Left ventricle myocardium inferior (tissue), 1 donor: ENCODE measurements around the gene TEX13B. TPM values are rescaled to one million over a fixed set of nuclear protein-coding genes. Genes with fewer than 3 reads are reported as not detected.

Experiments
- DNase-seq: peaks from one replicate; pipeline ENCODE4 v3.0.0-alpha.2; 2020
- H3K27ac ChIP-seq: fragments of 200-600 bp; replicated peaks from 2 replicates; pipeline ENCODE4 v1.8.0; 2021
- H3K27me3 ChIP-seq: fragments of 200-600 bp; 2 replicates; pipeline ENCODE4 v1.8.0; 2021; ENCODE audit warnings: low read depth
- H3K36me3 ChIP-seq: fragments of 200-600 bp; 2 replicates; pipeline ENCODE4 v1.8.0; 2021
- H3K4me1 ChIP-seq: fragments of 200-600 bp; 2 replicates; pipeline ENCODE4 v1.8.0; 2021
- H3K4me3 ChIP-seq: fragments of 200-600 bp; 2 replicates; pipeline ENCODE4 v1.8.0; 2021; ENCODE audit warnings: mild to moderate bottlenecking, moderate library complexity
- H3K9me3 ChIP-seq: fragments of 200-600 bp; replicated peaks from 2 replicates; pipeline ENCODE4 v1.8.0; 2021
- CTCF ChIP-seq: fragments of 200-600 bp; IDR thresholded peaks from 2 replicates; pipeline ENCODE4 v1.8.0; 2021; ENCODE audit warnings: antibody characterized with exemption, mild to moderate bottlenecking, borderline replicate concordance
- intact Hi-C: fragments of 100-400 bp; cut with micrococcal nuclease; formaldehyde crosslinking; loops from one replicate; pipeline ENCODE4 v1.11.0; 2022
- total RNA-seq: library from RNA; stranded (reverse); fragmentation: NEBNext Ultra II Directional; extraction: Animal tissue kit (Norgen Biotek cat#: 25700); gene quantifications from one replicate; pipeline ENCODE4 v1.2.1, GENCODE V29; 2021
- donor health status: DM: no; HTN: yes; CAD: no; lungs with severe emphysema.

Gene TEX13B
- total RNA-seq, 1 donor from 2014 or later: not detected

GRCh38 chrX:108000751-108001150 is 18.6 kb upstream of the TEX13B start:
- intact Hi-C loops: no loop called here
- Histone ChIP-seq H3K9me3 (no peaks in the 10 kb centered on the region), H3K4me3 (no peak overlapping the region), H3K36me3 (no peaks in the 10 kb centered on the region), H3K4me1 (no peaks in the 10 kb centered on the region), H3K27ac (no peak overlapping the region), H3K27me3 (peaks cover under 1% of the 10 kb centered on the region)
- TF ChIP-seq CTCF: no peak
- DNase-seq: no peak

- no peak for TF ChIP-seq CTCF
These were observed 14.0 kb upstream of the TEX13B start for GRCh38 chrX:107996124-107996523.

GRCh38 chrX:107985033-107985432 is 2.9 kb upstream of the TEX13B start:
- H3K27me3 ChIP-seq: no peaks in the 10 kb centered on the region
- TF ChIP-seq CTCF: no peak

More at GRCh38 chrX:107996124-107996523, 14.0 kb upstream of the TEX13B start:
- no peak for DNase-seq
- Histone ChIP-seq H3K9me3 (no peaks in the 10 kb centered on the region), H3K27ac (no peak overlapping the region), H3K27me3 (no peaks in the 10 kb centered on the region), H3K4me1 (no peaks in the 10 kb centered on the region), H3K36me3 (no peaks in the 10 kb centered on the region), H3K4me3 (no peak overlapping the region)
- intact Hi-C loops: no loop called here

GRCh38 chrX:107979534-107979933 is 2.6 kb downstream of the TEX13B start:
- DNase-seq: no peak
- intact Hi-C loops: no loop called here
- H3K4me1 ChIP-seq: no peaks in the 10 kb centered on the region

More at GRCh38 chrX:107985033-107985432, 2.9 kb upstream of the TEX13B start:
- H3K4me3 ChIP-seq: no peak overlapping the region
- no peaks in the 10 kb centered on the region for H3K36me3 ChIP-seq
- no peak for DNase-seq
- no peak overlapping the region for H3K27ac ChIP-seq
- H3K4me1 ChIP-seq: no peaks in the 10 kb centered on the region
- intact Hi-C loops: no loop called here
- H3K9me3 ChIP-seq: no peaks in the 10 kb centered on the region

GRCh38 chrX:107978707-107979307 is 3.4 kb downstream of the TEX13B start:
- DNase-seq: no peak
- H3K4me1 ChIP-seq: no peaks in the 10 kb centered on the region
- no peaks in the 10 kb centered on the region for H3K36me3 ChIP-seq
- no peaks in the 10 kb centered on the region for H3K9me3 ChIP-seq
- no peaks in the 10 kb centered on the region for H3K27me3 ChIP-seq
- H3K27ac ChIP-seq: no peak overlapping the region
- no peak overlapping the region for H3K4me3 ChIP-seq
- intact Hi-C loops: no loop called here
- peak; percentile 42 for TF ChIP-seq CTCF

More at GRCh38 chrX:107979534-107979933, 2.6 kb downstream of the TEX13B start:
- no peak for TF ChIP-seq CTCF
- Histone ChIP-seq H3K27me3 (no peaks in the 10 kb centered on the region), H3K27ac (no peak overlapping the region), H3K36me3 (no peaks in the 10 kb centered on the region), H3K4me3 (no peak overlapping the region), H3K9me3 (no peaks in the 10 kb centered on the region)
